Left ventricle myocardium inferior (tissue), 1 donor: ENCODE results near the gene ITIH3. TPM values are rescaled to one million over a fixed set of nuclear protein-coding genes. Genes with fewer than 3 reads are reported as not detected.

Experiments used
- DNase-seq: peaks from one replicate; pipeline ENCODE4 v3.0.0-alpha.2; 2020
- H3K27ac ChIP-seq: fragments of 200-600 bp; replicated peaks from 2 replicates; pipeline ENCODE4 v1.8.0; 2021
- H3K27me3 ChIP-seq: fragments of 200-600 bp; 2 replicates; pipeline ENCODE4 v1.8.0; 2021; ENCODE audit warnings: low read depth
- H3K36me3 ChIP-seq: fragments of 200-600 bp; 2 replicates; pipeline ENCODE4 v1.8.0; 2021
- H3K4me1 ChIP-seq: fragments of 200-600 bp; 2 replicates; pipeline ENCODE4 v1.8.0; 2021
- H3K4me3 ChIP-seq: fragments of 200-600 bp; 2 replicates; pipeline ENCODE4 v1.8.0; 2021; ENCODE audit warnings: mild to moderate bottlenecking, moderate library complexity
- H3K9me3 ChIP-seq: fragments of 200-600 bp; replicated peaks from 2 replicates; pipeline ENCODE4 v1.8.0; 2021
- CTCF ChIP-seq: fragments of 200-600 bp; IDR thresholded peaks from 2 replicates; pipeline ENCODE4 v1.8.0; 2021; ENCODE audit warnings: antibody characterized with exemption, mild to moderate bottlenecking, borderline replicate concordance
- intact Hi-C: fragments of 100-400 bp; cut with micrococcal nuclease; formaldehyde crosslinking; loops from one replicate; pipeline ENCODE4 v1.11.0; 2022
- total RNA-seq: library from RNA; stranded (reverse); fragmentation: NEBNext Ultra II Directional; extraction: Animal tissue kit (Norgen Biotek cat#: 25700); gene quantifications from one replicate; pipeline ENCODE4 v1.2.1, GENCODE V29; 2021
- donor health status: DM: no; HTN: yes; CAD: no; lungs with severe emphysema.

ITIH3 gene
- total RNA-seq, 1 donor from 2014 or later: 0.55 TPM

- no peak for DNase-seq
- H3K9me3 ChIP-seq: no peaks in the 10 kb centered on the region
- peaks cover 50% of the 10 kb centered on the region for H3K4me1 ChIP-seq
- intact Hi-C loops: no loop called here
- TF ChIP-seq CTCF: no peak
- H3K36me3 ChIP-seq: peaks cover 21% of the 10 kb centered on the region
- H3K4me3 ChIP-seq: no peak overlapping the region
- H3K27ac ChIP-seq: peak overlapping the region; percentile 65
- no peaks in the 10 kb centered on the region for H3K27me3 ChIP-seq
Measured at GRCh38 chr3:52836986-52837385, 42.4 kb downstream of the ITIH3 start.

- H3K36me3 ChIP-seq: peaks cover 27% of the 10 kb centered on the region
- intact Hi-C loops: no loop called here
- no peak for TF ChIP-seq CTCF
- peaks cover 65% of the 10 kb centered on the region for H3K4me1 ChIP-seq
- no peaks in the 10 kb centered on the region for H3K9me3 ChIP-seq
- H3K27me3 ChIP-seq: no peaks in the 10 kb centered on the region
- H3K4me3 ChIP-seq: no peak overlapping the region
- no peak overlapping the region for H3K27ac ChIP-seq
- DNase-seq: no peak
Measured at GRCh38 chr3:52838561-52839267, 44.1 kb downstream of the ITIH3 start.

GRCh38 chr3:52839268-52839575, 44.6 kb downstream of the ITIH3 start:
- Histone ChIP-seq H3K4me1 (peaks cover 65% of the 10 kb centered on the region), H3K4me3 (no peak overlapping the region), H3K27me3 (no peaks in the 10 kb centered on the region), H3K36me3 (peaks cover 27% of the 10 kb centered on the region), H3K9me3 (no peaks in the 10 kb centered on the region), H3K27ac (no peak overlapping the region)
- no peak for TF ChIP-seq CTCF
- intact Hi-C loops: no loop called here
- DNase-seq: no peak

GRCh38 chr3:52839892-52840545, 45.4 kb downstream of the ITIH3 start:
- DNase-seq: no peak
- Histone ChIP-seq H3K27ac (no peak overlapping the region), H3K4me1 (peaks cover 67% of the 10 kb centered on the region)

More at GRCh38 chr3:52839892-52840545, 45.4 kb downstream of the ITIH3 start:
- no peaks in the 10 kb centered on the region for H3K9me3 ChIP-seq
- intact Hi-C loops: no loop called here
- no peaks in the 10 kb centered on the region for H3K27me3 ChIP-seq
- no peak overlapping the region for H3K4me3 ChIP-seq
- no peak for TF ChIP-seq CTCF
- peaks cover 27% of the 10 kb centered on the region for H3K36me3 ChIP-seq
